BE2C (cell line): ENCODE measurements around the gene DEFB121.
"Not testable (repeated sequence)": the region's sequence is repeated elsewhere in the genome, so short reads cannot be mapped to it uniquely, and the experiment has no call there.

Experiments used
- DNase-seq: peaks from one replicate; pipeline ENCODE4 v3.0.0-alpha.2; 2020
- H3K27me3 ChIP-seq: fragments of 250-450 bp; sonication (Bioruptor Pico); 2 replicates; pipeline ENCODE4 v1.5.1; 2020; ENCODE audit warnings: mild to moderate bottlenecking
- H3K36me3 ChIP-seq: fragments of 250-450 bp; sonication (Bioruptor Pico); 2 replicates; pipeline ENCODE4 v1.5.1; 2020; ENCODE audit warnings: mild to moderate bottlenecking
- H3K4me1 ChIP-seq: fragments of 250-450 bp; sonication (Bioruptor Pico); 2 replicates; pipeline ENCODE4 v1.5.1; 2020
- H3K4me3 ChIP-seq: 2 replicates; pipeline ENCODE4 v1.5.1; 2011; ENCODE audit warnings: low read depth, low read length
- H3K9me3 ChIP-seq: fragments of 250-450 bp; sonication (Bioruptor Pico); 2 replicates; pipeline ENCODE4 v1.5.1; 2020
- TF ChIP-seq, protein P1 (sequence below): IDR thresholded peaks from 2 replicates; pipeline ENCODE4 v1.5.1; 2012; ENCODE audit warnings: mild to moderate bottlenecking, low read depth, low read length

The DEFB121 gene

DNA sequence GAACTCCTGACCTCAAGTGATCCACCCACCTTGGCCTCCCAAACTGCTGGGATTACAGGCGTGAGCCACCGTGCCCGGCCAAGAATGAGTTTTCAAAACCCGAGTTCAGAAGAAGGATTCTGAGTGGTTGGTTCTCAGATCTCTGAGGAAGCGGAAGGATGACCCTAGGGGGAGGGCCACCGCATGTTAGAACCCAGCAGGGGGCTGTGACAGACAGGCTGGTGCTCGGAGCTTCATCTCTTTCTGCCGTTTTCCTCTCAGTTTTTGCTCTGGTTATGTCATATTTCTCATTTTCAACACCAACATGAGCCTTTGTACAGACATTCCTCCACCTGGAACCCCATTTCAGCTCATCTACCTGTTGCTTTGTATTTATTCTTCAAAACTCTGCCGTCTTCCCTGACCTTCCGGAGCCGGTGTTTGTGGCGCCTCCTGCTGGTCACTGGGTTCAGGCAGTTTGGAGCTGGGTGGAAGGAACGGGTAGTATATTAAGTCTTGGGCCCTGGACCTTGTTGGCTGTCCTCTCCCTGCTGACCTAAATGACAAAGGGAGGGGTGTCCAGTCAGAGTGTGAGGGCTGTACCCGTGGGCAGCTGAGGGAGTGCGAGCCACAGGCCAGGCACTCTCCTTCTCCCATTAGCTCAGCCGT, 34.1 kb upstream of the DEFB121 start, which contains the start of gene DEFB123:
DEFB123 (plus strand) TSS at position 621 of the 648 bp plus-strand sequence. CDS start 67 bp downstream, outside the sequence.
- TF ChIP-seq, protein P1, sequence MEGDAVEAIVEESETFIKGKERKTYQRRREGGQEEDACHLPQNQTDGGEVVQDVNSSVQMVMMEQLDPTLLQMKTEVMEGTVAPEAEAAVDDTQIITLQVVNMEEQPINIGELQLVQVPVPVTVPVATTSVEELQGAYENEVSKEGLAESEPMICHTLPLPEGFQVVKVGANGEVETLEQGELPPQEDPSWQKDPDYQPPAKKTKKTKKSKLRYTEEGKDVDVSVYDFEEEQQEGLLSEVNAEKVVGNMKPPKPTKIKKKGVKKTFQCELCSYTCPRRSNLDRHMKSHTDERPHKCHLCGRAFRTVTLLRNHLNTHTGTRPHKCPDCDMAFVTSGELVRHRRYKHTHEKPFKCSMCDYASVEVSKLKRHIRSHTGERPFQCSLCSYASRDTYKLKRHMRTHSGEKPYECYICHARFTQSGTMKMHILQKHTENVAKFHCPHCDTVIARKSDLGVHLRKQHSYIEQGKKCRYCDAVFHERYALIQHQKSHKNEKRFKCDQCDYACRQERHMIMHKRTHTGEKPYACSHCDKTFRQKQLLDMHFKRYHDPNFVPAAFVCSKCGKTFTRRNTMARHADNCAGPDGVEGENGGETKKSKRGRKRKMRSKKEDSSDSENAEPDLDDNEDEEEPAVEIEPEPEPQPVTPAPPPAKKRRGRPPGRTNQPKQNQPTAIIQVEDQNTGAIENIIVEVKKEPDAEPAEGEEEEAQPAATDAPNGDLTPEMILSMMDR: peak; percentile 31
- Histone ChIP-seq H3K4me3 (no peak within 1 kb of the TSS), H3K27me3 (no peaks in the 10 kb centered on the region; the same call in 1 of the 2 replicates), H3K9me3 (no peaks in the 10 kb centered on the region), H3K4me1 (no peaks in the 10 kb centered on the region), H3K36me3 (no peaks in the 10 kb centered on the region)
- no peak for DNase-seq

DNA sequence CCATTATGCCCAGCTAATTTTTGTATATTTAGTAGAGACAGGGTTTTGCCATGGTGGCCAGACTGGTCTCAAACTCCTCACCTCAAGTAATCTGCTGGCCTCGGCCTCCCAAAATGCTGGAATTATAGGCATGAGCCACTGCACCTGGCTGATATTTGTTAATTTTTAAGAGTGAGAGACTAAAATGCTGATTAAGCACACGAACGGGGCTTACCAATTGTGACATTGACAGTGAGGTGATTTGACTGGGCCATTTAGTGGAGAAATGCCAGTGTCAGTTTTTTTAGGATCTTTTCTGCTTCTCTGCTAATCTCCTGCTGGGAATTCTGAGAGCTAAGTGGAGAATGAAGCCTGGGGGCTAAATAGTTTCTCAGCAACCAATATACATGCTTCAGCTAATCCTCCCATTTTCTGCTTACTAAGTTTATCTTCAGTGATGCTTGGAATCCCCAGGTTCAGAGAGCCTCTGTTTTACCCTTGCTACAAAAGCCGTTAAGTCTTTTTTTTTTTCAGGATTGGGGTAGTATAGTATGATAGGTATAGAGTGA, 24.6 kb upstream of the DEFB121 start:
- no peak for DNase-seq

GRCh38 chr20:31427576-31427975, 21.6 kb upstream of the DEFB121 start:
- not testable (repeated sequence) for H3K4me3 ChIP-seq, H3K9me3 ChIP-seq, DNase-seq

More for the DNA sequence above, 24.6 kb upstream of the DEFB121 start:
- Histone ChIP-seq H3K36me3 (no peaks in the 10 kb centered on the region), H3K9me3 (no peaks in the 10 kb centered on the region), H3K27me3 (peaks cover 16% of the 10 kb centered on the region), H3K4me3 (no peak overlapping the region), H3K4me1 (no peaks in the 10 kb centered on the region)
- TF ChIP-seq, protein P1: no peak

GRCh38 chr20:31426891-31427551, 21.0 kb upstream of the DEFB121 start:
- not testable (repeated sequence) for H3K4me1 ChIP-seq, H3K36me3 ChIP-seq, DNase-seq, H3K4me3 ChIP-seq, H3K27me3 ChIP-seq, H3K9me3 ChIP-seq

More at GRCh38 chr20:31427576-31427975, 21.6 kb upstream of the DEFB121 start:
- not testable (repeated sequence) for H3K27me3 ChIP-seq, H3K4me1 ChIP-seq, H3K36me3 ChIP-seq

DNA sequence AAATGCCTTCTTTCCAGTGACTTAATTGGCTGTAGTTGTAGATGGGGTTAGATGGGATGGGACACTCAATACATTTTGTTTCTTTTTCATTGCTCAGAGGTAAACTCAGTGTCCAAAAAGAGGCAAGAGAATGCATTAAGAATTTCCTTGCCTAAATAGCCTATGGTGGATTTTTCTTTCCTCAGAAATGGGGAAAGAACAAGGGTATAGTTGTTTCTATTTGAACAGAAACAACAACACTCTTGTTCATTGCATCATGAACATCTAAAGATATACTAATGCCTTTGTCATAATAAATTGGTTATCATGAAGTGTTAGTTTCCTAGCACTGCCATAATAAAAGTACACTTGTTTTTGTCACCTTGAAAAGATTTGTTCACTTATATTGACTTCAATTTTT, 19.8 kb upstream of the DEFB121 start:
- DNase-seq: no peak
- Histone ChIP-seq H3K4me3 (no peak overlapping the region), H3K4me1 (no peaks in the 10 kb centered on the region), H3K36me3 (no peaks in the 10 kb centered on the region), H3K9me3 (no peaks in the 10 kb centered on the region), H3K27me3 (peaks cover 5% of the 10 kb centered on the region; the same call in 1 of the 2 replicates)
- TF ChIP-seq, protein P1: no peak

- H3K36me3 ChIP-seq: no peaks in the 10 kb centered on the region
- no peak for DNase-seq
- no peaks in the 10 kb centered on the region for H3K4me1 ChIP-seq
- H3K9me3 ChIP-seq: no peaks in the 10 kb centered on the region
- H3K4me3 ChIP-seq: no peak overlapping the region
- H3K27me3 ChIP-seq: no peaks in the 10 kb centered on the region
- TF ChIP-seq, protein P1: no peak
Measured at GRCh38 chr20:31418307-31418706, 12.3 kb upstream of the DEFB121 start.

DNA sequence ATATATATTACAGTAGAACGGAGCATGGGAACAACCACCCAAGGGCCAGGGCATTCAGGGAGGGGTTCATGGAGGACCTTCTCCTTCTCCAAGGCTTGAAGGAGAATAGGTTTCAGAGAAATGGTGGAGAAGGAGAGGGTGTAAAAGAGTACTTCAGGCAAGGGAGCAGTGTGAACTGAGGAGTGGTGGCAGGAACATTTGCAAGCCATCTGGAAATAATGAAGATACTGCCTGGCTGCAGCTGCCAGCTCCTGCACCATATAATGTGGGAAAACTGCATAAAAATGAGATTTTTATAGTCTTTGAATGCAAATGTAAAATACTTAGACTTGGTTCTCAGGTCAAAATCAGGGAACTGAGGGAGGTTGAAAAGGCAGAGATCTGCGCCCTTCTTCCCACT, 9.6 kb upstream of the DEFB121 start:
- Histone ChIP-seq H3K4me3 (no peak overlapping the region), H3K9me3 (no peaks in the 10 kb centered on the region), H3K4me1 (no peaks in the 10 kb centered on the region), H3K27me3 (no peaks in the 10 kb centered on the region), H3K36me3 (no peaks in the 10 kb centered on the region)
- TF ChIP-seq, protein P1: no peak
- no peak for DNase-seq
